HUDEP-2 (cell line): ENCODE results near the gene BICC1.

ENCODE experiments used
- DNase-seq, 76 experiments: peaks; one replicate each; lab custom pipeline; 2025; ENCODE audit not compliant: unreplicated experiment in 76 of 76; lab: John Stamatoyannopoulos, UW

Gene BICC1

GRCh38 chr10:58695022-58695421 lies 182.3 kb downstream of the BICC1 start:
- no peak for DNase-seq

- DNase-seq, result no peak
Measured at GRCh38 chr10:58696736-58697135, 184.1 kb downstream of the BICC1 start.

GRCh38 chr10:58697691-58698090 lies 185.0 kb downstream of the BICC1 start:
- DNase-seq, result no peak

GRCh38 chr10:58698777-58699356 lies 186.2 kb downstream of the BICC1 start:
- no peak for DNase-seq

GRCh38 chr10:58700591-58700990 lies 187.9 kb downstream of the BICC1 start:
- no peak for DNase-seq

- DNase-seq, result no peak
Measured at GRCh38 chr10:58701405-58702135, 188.9 kb downstream of the BICC1 start.

GRCh38 chr10:58704226-58704625 lies 191.6 kb downstream of the BICC1 start:
- DNase-seq, result no peak

- no peak for DNase-seq
Measured at GRCh38 chr10:58704671-58705141, 192.0 kb downstream of the BICC1 start.

- DNase-seq, result no peak
Measured at GRCh38 chr10:58706836-58707235, 194.2 kb downstream of the BICC1 start.

GRCh38 chr10:58712141-58712540 lies 199.5 kb downstream of the BICC1 start:
- no peak for DNase-seq

GRCh38 chr10:58712982-58713381 lies 200.3 kb downstream of the BICC1 start:
- no peak for DNase-seq

- DNase-seq, result no peak
Measured at GRCh38 chr10:58714409-58714808, 201.7 kb downstream of the BICC1 start.

GRCh38 chr10:58715061-58715460 lies 202.4 kb downstream of the BICC1 start:
- no peak for DNase-seq

- no peak for DNase-seq
Measured at GRCh38 chr10:58718596-58718995, 205.9 kb downstream of the BICC1 start.

- DNase-seq, result no peak
Measured at GRCh38 chr10:58721601-58722281, 209.1 kb downstream of the BICC1 start.

GRCh38 chr10:58723186-58723585 lies 210.5 kb downstream of the BICC1 start:
- no peak for DNase-seq

- DNase-seq, result no peak
Measured at GRCh38 chr10:58723966-58724365, 211.3 kb downstream of the BICC1 start.

- DNase-seq, result no peak
Measured at GRCh38 chr10:58724781-58725180, 212.1 kb downstream of the BICC1 start.

- no peak for DNase-seq
Measured at GRCh38 chr10:58725901-58726300, 213.2 kb downstream of the BICC1 start.

GRCh38 chr10:58727633-58728032 lies 215.0 kb downstream of the BICC1 start:
- no peak for DNase-seq

- no peak for DNase-seq
Measured at GRCh38 chr10:58731276-58731675, 218.6 kb downstream of the BICC1 start.

- DNase-seq, result no peak
Measured at GRCh38 chr10:58733436-58733835, 220.8 kb downstream of the BICC1 start.
